Hematopoietic multipotent progenitor cell treated with erythropoietin and hydrocortisone succinate and interleukin-3 and kit ligand, for 15 days (in vitro differentiated cells): ENCODE measurements around the gene PRDM16.

Experiments used
- DNase-seq: peaks from one replicate; pipeline ENCODE4 v3.0.0-alpha.2; 2015; ENCODE audit warnings: low spot score

PRDM16 gene

GRCh38 chr1:3433596-3434320 lies 364.8 kb downstream of the PRDM16 start:
- DNase-seq, result no peak

- DNase-seq, result no peak
Measured at GRCh38 chr1:3434406-3435110, 365.6 kb downstream of the PRDM16 start.

GRCh38 chr1:3435666-3436065 lies 366.7 kb downstream of the PRDM16 start:
- DNase-seq, result no peak

GRCh38 chr1:3436451-3436850 lies 367.4 kb downstream of the PRDM16 start:
- no peak for DNase-seq

GRCh38 chr1:3436901-3437300 lies 367.9 kb downstream of the PRDM16 start:
- no peak for DNase-seq

- DNase-seq, result no peak
Measured at GRCh38 chr1:3438661-3439180, 369.7 kb downstream of the PRDM16 start.

- DNase-seq, result no peak
Measured at GRCh38 chr1:3439346-3440299, 370.6 kb downstream of the PRDM16 start.

- DNase-seq, result no peak
Measured at GRCh38 chr1:3440300-3440681, 371.3 kb downstream of the PRDM16 start.

GRCh38 chr1:3440711-3441409 lies 371.9 kb downstream of the PRDM16 start:
- no peak for DNase-seq

GRCh38 chr1:3441410-3441847 lies 372.4 kb downstream of the PRDM16 start:
- no peak for DNase-seq

- no peak for DNase-seq
Measured at GRCh38 chr1:3441880-3442279, 372.9 kb downstream of the PRDM16 start.

- no peak for DNase-seq
Measured at GRCh38 chr1:3442331-3442730, 373.3 kb downstream of the PRDM16 start.

- DNase-seq, result no peak
Measured at GRCh38 chr1:3442901-3443300, 373.9 kb downstream of the PRDM16 start.

- no peak for DNase-seq
Measured at GRCh38 chr1:3443807-3444206, 374.8 kb downstream of the PRDM16 start.

GRCh38 chr1:3444298-3444697 lies 375.3 kb downstream of the PRDM16 start:
- no peak for DNase-seq

- no peak for DNase-seq
Measured at GRCh38 chr1:3444736-3445135, 375.7 kb downstream of the PRDM16 start.

GRCh38 chr1:3450202-3450863 lies 381.3 kb downstream of the PRDM16 start:
- DNase-seq, result no peak

- no peak for DNase-seq
Measured at GRCh38 chr1:3450983-3451382, 382.0 kb downstream of the PRDM16 start.

- DNase-seq, result no peak
Measured at GRCh38 chr1:3451994-3452865, 383.2 kb downstream of the PRDM16 start.

GRCh38 chr1:3452866-3453175 lies 383.8 kb downstream of the PRDM16 start:
- no peak for DNase-seq
